A172 (cell line): ENCODE measurements around the gene ARHGAP19. TPM values are rescaled to one million over a fixed set of nuclear protein-coding genes. Genes with fewer than 3 reads are reported as not detected.

ENCODE experiments used
- total RNA-seq: library from RNA; depleted of rRNA; stranded (reverse); fragments of >200 nt; shearing (Covaris generic); gene quantifications from 2 replicates; pipeline ENCODE4 v1.2.3, GENCODE V29; 2014; rRNA removed

Gene ARHGAP19
- total RNA-seq, 1 experiment from 2014 or later = 15.2 TPM

Other genes starting within 250 kb of the ARHGAP19 start
- not detected in 2 replicates for gene SLIT1, start 106.7 kb downstream of the ARHGAP19 start, total RNA-seq
- gene FRAT1, start 26.6 kb upstream of the ARHGAP19 start, total RNA-seq = 1.8 and 2.3 TPM in 2 replicates
- 4.0 and 4.2 TPM in 2 replicates for gene FRAT2, start 42.1 kb upstream of the ARHGAP19 start, total RNA-seq
- gene RRP12, start 108.7 kb upstream of the ARHGAP19 start, total RNA-seq = 47.9 and 52.8 TPM in 2 replicates
- gene PGAM1, start 133.6 kb upstream of the ARHGAP19 start, total RNA-seq = 967 and 1,053 TPM in 2 replicates
- 101 and 116 TPM in 2 replicates for gene EXOSC1, start 153.4 kb upstream of the ARHGAP19 start, total RNA-seq
- gene ZDHHC16, start 153.5 kb upstream of the ARHGAP19 start, total RNA-seq = 85.5 and 108 TPM in 2 replicates
- gene MMS19, start 205.8 kb upstream of the ARHGAP19 start, total RNA-seq = 90.4 and 105 TPM in 2 replicates
- gene UBTD1, start 206.3 kb upstream of the ARHGAP19 start, total RNA-seq = 37.6 and 53.8 TPM in 2 replicates